NCI-H2196 (cell line): ENCODE measurements around the gene REEP5.
A peak's percentile ranks its signal among the peaks of the same experiment; 100 is the strongest.
"Not testable (repeated sequence)": the region's sequence is repeated elsewhere in the genome, so short reads cannot be mapped to it uniquely, and the experiment has no call there.

Experiments used
- DNase-seq: peaks from one replicate; lab custom pipeline; 2025; ENCODE audit not compliant: unreplicated experiment; lab: John Stamatoyannopoulos, UW

REEP5 gene

DNA sequence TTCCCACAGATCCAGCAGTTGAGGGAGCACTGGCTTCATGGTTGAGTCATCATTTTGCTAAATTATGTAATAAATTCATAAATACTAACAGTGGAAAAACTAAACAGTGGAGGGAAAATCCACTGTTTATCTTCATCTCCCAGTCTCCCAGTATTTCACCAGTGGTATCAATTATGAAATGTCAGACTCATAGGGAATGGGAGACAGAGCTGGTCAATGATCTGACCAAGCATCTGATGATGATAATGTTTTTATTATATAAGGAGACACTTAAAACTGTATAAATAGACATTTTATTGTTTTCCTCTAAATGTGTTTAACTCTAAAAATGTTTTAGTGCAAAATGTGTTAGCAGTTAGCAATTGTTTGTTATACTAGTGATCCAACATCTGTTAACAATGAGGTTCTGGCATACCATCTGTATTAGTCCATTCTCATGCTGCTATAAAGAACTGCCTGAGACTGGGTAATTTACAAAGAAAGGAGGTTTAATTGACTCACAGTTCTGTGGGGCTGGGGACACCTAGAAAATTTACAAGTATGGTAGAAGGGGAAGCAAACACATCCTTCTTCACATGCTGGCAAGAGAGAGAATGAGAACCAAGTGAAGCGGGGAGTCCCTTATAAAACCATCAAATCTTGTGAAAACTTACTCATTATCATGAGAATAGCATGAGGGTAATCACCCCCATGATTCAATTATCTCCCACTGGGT lies 11.8 kb upstream of the REEP5 start:
- DNase-seq: no peak

DNA sequence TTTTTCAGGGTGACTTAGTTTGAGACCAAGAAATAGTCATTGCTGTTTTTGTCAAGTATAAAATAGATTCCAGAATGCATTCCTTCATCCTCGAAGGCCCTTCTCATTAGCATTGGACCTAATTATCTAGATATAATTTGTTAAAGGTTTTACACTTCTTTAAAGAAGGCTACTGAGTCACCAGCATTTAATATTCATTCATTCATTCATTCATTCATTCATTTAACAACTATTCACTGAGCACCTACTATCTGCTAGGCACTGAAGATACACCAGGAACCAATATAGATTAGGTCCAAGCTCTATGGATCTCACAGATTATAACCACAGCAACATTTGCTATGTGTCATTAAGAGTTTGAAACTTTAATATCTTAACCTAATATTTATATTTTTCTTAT lies 11.1 kb upstream of the REEP5 start:
- no peak for DNase-seq

DNA sequence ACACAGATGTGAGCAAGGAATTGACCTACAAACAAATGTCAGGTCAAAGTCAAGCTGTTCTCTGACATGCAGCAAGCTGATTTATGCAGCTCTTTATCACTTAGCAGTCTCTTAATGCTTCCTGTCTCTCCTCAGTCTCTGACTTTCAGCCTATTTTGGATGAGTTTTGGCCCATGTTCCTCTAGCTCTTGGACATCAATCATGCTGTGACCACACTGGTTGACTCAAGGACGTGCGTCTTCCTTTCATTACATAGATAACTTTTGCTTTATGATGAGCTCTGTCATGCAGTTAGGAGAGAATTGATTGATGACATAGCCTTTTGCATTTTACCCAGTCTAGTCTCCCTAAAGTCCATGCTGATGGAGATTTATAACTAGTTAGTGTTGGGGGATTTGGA lies 9.4 kb upstream of the REEP5 start:
- no peak for DNase-seq

DNA sequence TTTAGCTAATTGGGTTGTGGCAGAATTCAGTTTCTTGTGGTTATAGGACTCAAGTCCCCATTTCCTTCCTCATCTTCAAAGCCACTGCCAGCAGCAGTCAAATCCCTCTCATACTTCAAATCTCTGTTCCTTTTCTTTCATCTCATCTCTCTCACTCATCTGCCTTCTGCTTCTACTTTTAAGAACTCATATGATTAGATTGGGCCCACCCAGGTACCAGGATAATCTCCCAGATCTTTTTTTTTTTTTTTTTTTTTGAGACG lies 8.0 kb upstream of the REEP5 start:
- no peak for DNase-seq

DNA sequence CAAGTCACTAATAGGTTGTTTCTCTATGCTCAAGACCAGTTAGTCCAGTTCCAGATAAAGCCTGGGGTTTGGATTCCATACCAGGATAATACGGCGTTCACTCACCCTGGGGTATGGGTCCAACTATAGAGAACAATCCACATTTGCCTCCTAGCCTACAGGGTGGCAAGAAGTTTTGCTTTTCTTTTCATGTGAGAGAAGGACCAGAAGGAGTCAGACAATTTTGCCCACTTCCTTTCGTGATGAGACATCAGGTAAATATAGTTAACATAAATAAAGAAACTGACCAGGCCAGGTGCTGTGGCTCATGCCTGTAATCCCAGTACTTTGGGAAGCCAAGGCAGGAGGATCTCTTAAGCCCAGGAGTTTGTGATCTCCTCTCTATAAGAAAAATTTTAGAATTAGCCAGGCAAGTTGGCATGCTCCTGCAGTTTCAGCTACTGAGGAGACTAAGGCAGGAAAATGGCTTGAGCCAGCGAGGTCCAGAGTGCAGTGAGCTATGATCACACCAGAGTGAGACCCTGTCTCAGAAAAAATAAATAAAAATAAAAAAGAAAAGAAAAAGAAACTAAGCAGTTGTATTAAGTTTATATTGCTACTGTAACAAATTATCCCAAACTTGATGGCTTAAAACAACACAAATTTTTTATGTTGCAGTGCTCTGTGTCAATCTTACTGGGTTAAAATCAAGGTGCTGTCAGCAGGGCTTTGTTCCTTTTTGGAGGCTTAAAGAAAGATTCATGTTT lies 7.5 kb upstream of the REEP5 start:
- DNase-seq: no peak

DNA sequence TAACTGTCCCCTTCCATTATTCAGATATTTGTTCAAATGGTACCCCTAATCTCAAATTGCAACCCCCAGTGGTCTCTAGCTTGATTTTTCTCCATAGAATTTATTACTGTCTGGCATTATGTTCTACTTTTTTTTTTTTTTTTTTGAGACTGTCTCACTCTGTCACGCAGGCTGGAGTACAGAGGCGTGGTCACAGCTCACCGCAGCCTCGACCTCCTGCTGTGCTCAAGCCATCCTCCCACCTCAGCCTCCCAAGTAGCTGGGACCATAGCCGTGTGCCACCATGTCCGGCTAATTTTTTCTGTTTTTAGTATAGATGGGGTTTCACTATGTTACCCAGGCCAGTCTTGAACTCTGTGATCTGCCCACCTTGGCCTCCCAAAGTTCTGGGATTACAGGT lies 2.0 kb upstream of the REEP5 start:
- DNase-seq: no peak

DNA sequence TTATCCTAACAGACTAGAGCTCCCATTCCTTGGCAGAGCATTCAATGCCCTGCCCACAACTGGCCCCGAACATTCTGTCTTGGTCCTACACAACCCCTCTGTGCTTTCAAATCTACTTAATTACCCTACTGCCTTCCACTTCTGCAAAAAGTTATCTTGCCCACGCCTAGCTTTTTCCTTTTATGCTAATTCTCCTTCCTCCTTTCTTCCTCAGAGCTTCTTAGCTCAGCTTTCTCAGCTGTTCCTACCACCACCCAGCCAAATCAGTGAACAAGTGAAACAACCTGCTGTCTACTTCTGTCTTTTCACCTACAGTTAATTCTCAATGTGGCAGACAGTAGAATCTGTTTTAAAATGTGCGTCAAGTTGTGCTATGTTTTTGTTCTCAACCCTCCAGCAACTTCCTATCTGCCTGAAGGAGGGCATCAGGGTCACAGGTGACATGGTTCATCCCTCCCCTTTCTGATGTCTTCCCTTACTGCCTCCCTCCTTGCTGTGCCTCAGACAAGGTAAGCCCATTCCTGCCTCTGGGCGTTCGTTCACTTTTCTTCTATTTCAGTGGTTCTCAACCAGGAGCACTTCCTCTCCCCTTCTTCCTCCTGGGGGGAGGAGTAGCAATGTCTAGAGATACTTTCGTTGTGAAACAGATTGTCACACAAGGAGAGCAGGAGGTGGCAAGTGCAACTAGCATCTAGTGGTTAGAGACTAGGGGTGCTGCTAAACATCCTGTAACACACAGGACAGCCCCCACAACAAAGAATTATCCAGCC lies 1.3 kb upstream of the REEP5 start:
- no peak for DNase-seq

DNA sequence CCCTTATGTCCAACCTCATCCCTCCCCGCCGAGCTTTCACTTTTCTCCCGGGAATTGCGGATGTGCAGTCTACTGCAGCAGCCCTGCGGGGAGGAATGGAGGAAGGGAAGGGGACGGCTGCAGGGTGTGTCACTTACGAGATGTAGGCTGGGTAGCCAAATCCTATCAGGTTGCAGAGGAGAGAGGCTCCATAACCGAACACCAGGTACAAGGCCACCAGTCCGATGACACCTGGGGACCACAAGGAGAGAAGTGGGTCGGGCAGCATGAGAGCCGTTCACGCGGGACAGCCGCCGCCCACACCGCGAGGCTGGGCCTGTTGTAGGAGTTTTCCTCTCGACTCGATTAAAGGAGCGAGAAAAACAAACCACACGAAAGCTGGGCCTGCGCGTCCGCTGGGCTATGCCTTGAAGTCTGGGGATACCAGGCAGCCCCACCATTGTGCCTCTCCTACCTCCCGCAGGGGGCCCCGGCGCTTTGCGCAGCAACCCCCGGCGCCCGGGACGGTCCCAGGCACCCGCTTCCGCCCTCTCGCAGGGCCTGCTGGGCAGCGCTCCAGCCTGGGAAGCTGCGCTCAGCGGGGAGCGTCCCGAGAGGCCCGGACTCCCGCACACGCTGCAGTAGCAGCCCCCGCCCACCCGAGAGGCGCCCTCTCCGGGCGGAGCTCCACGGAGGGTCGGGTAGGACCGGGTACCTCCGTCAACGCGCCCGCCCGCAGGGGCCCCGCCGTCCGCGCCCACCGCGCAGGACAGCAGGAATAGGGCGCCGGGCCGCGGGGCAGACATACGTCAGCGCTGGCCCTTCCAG lies 798 bp downstream of the REEP5 start:
- DNase-seq: peak; percentile 38

DNA sequence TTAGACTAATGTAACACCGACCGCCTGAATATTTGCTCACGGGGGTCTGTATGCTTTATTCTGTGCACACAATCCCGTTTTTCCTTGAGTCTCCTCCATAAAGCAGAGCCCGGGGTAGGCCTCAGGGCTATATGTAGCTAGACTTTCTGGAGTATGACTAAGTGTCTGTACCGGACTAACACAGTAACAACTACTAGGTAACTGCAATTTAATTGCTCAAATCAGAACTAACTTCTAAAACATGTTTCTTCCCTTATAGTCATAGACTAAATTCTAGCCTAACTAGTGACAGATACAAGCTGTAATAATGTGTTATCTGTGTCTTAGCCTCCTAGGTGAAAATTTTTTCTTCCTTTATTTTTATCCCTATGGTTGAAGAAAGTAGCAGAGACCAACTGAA lies 2.1 kb downstream of the REEP5 start:
- no peak for DNase-seq

DNA sequence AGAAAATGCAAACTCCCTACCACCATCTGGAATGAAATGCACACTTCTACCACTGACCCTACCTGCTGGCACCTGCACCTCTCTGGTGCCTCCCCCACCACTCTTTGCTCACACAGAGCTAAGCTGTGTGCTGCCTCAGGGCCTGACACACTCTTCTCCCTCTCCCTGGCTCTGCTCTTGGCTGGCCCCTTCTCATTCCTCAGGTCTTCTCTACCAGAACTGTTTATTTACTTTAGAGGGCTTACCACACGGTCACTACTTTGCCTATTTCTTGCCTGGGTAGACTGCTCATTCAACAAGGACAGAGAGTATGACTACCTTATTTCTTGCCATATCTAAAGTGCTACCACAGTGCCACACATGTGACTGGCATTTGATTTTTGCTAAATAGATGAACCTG lies 3.3 kb downstream of the REEP5 start:
- DNase-seq: no peak

DNA sequence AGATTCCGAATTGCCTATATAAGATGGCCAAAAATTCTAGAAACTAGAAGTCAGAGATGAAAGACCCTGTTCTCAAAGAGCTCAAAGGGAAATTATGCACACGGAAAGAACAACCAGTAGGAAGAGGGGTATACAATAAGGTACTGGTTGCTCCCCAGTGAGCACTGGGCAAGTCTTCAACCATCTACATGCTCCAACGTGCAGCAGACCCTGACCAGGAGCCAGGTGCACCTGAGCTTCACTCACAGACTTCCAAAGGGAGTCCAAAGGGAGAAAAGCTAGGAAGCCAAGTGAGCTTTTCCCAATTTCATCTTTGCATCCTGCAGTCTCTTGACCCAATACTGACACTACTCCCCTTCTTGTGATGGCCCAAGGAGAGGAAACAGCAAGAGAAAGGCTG lies 3.9 kb downstream of the REEP5 start:
- no peak for DNase-seq

DNA sequence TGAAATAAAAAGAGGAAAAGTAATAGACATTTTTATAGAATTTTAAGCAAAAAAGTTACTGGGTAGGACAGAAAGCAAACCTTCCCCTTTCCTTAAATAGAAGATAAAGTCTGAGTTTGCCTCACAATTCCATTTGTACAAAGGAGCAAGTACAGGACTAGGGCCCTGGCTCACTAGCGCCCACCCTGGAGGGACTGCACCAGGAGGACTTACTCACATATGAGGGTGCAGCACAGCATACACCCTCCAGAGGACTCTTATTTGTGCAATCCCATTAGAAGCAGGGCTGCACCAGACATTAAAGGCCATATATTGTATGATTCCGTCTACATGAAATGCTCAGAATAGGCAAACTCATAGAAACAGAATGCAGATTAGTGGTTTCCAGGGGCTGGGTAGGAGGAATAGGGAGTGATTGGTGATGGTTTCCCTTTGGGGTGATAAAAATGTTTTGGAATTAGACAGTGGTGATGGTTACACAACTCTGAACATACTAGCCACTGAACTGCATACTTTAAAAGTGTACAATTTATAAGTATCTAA lies 4.5 kb downstream of the REEP5 start:
- no peak for DNase-seq

DNA sequence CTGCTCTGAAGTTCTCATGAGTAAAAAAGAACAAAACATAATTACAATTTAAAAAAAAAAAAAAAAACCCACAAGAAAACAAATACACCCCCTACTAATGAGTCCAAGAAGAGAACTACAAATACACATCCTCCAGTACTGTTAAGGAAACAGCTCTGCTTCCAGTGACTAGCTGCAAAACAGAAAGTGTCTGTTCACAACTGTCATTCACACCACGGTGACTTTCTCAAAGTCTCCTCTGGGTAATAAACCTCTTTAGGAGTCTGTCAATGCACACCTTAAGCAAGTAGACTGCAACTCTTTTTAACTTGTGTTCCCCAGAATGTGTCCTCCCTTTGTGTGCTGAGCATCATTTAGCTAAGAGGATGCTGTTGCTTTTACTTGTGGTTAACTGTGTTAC lies 6.2 kb downstream of the REEP5 start:
- DNase-seq: no peak

DNA sequence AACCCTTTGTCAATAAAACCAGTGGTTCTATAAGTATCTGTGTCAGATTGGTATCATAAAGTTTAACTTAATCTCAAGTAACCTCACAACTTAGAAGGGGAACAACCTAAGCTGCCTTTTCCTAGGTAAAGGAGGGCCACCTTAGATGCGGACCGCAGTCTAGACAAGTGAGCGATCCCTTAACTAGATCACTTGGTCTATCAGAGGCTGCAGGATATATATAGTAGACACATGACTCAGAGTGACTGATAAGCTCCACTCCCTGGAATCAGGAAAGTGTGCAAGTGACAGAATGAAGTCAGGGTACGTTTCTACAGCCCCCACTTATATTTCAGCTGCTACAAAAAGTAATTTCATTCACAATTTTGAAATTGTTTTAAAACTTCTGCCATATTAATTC lies 7.4 kb downstream of the REEP5 start:
- no peak for DNase-seq

DNA sequence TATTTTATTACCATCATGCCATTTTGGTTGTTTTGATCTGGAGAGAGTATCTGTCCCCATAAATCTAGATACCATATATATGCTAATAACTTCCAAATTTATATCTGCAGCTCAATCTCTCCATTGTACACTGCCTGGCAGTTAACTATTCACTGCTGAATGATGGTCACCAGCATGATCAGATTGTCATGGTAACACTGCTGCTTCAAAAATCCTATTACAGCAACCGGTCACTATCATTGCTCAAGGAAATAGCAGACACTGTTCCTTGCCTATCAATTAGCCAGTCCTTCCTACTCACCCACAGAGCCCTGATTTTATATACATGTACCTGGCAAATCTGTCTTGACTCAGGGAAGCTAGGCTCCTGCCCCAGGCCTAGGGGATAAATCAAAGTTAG lies 11.5 kb downstream of the REEP5 start:
- no peak for DNase-seq

DNA sequence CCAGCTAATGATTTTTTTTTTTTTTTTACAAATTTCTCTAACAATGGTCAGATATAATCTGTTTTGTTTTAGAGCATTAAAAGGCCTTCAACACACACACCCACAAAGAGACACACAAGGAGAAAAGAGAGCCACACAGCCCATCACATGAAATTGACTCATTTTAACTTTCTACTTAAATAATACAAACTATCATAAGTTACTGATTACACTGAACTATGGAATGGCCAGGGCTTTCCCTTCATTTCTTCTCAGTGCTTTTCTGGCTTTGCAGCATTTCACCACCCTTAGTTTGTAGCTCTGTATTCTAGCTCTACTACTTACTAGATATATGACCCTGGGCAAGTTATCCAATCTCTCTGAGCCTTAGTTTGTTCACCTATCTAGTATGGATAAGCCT lies 13.2 kb downstream of the REEP5 start:
- DNase-seq: no peak

DNA sequence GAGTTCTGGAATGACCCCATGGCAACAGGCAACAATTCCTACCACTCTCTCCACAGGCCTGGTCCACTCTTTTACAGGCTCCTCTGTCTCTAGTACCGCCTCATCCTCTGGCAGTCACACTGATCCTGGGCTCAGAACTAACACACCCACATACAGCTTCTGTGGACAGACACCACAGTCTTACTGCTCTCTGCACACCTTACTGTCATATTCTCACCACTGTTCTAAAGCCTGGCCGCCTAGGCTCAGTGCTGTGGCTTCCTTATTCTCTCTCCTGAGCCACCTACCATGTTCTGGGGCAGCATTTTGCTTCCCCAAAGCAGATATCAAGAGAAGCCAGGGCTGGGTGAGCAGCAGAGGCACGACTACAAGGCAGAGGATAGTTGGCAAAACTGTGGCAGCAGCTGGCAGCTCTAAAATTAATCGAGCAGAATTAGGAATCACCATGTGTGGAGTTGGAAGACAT lies 14.8 kb downstream of the REEP5 start:
- DNase-seq: no peak

DNA sequence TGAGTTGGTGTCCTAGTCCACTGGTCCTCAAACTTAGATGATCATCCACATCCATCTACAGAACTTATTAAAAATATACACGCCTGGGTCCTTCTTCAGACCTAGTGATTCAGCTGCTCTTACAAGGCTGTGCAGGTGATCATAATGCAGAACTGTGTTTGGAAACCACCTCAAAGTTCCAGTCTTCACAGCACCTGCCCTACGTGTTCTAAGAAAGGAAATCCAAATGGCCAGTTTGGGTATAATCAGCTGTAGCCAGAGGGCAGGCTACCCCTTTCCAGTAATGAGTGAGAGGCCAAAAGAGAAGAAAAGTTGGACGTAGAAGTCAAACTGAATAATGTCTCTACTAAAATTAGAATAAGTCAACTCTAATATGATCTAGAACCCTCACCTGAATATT lies 15.4 kb downstream of the REEP5 start:
- no peak for DNase-seq

DNA sequence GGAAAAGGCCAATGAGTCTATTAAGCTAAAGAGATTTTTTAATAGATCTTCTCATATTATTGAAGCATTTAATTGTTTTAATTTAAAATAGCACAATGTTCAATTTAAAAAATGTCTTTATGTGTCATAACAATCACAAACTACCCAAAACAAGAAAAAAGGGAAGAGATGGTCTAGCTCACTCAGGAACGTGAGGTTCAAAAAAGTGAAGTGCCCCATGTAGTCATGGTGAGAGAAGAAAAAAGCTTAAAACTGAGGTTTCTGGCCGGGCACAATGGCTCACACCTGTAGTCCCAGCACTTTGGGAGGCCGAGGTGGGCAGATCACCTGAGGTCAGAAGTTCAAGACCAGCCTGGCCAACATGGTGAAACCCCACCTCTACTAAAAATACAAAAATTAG lies 17.0 kb downstream of the REEP5 start:
- not testable (repeated sequence) for DNase-seq

DNA sequence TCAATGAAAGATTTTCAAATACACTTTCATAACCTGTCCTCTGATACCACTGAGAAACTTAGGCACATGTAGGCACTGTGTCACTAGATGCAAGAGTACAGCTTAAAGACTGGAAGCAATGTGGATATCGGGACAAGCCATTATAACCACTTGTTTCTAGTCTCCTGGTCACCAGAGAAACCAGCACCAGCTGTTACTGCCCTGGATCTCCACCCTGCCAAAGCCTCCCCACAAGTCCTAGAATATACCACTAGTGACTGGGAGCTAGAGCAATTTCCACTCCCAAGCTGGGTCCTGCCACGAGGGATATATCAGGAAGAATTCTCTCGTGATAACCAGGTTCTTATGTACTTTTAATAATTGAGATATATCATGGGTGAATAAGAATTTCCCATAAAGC lies 19.5 kb downstream of the REEP5 start:
- no peak for DNase-seq

DNA sequence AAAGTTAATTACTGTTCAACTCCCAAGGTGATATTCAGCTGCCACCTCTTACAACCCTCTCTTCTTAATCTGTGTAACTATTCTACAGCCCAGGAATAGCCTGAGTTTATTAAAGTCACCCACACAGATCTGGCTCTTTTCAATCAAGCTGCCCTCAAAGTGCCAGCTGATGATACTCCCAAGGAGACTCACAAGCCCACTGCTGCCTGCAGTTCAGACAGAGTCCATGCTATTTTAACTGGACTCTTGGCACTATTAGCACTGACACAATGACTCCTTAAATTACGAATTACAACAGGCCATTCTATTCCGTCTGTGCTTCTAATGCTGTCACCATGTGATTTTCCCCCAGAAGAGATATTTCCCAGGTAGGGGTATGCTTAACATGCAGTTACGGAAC lies 26.3 kb downstream of the REEP5 start:
- no peak for DNase-seq
